Stomach (tissue), 9 donors: ENCODE data around the gene ANAPC10. TPM values are rescaled to one million over a fixed set of nuclear protein-coding genes. Genes with fewer than 3 reads are reported as not detected.

Source experiments
- DNase-seq, 2 donors: peaks; one replicate each; pipeline versions ENCODE4 v3.0.0 to v3.0.0-alpha.2; 2013 to 2019
- H3K27ac ChIP-seq, 5 donors: fragments of 200-600 bp in 4 of 5; sonication (generic) in 4 of 5; one replicate each; pipeline ENCODE4 v1.5.1; 2013 to 2019; ENCODE audit warnings: mild to moderate bottlenecking in 1 of 5, moderate library complexity in 1 of 5
- H3K27me3 ChIP-seq, 3 donors: fragments of 200-600 bp; sonication (generic); one replicate each; pipeline ENCODE4 v1.5.1; 2017 to 2019; ENCODE audit warnings: mixed run types in 1 of 3
- H3K36me3 ChIP-seq, 4 donors: fragments of 200-600 bp; sonication (generic); 1 replicate in 3 of 4; 2 replicates in 1 of 4; pipeline ENCODE4 v1.5.1; 2016 to 2019
- H3K4me1 ChIP-seq, 4 donors: fragments of 200-600 bp; sonication (generic); one replicate each; pipeline ENCODE4 v1.5.1; 2016 to 2019
- H3K4me3 ChIP-seq, 4 donors: fragments of 200-600 bp; sonication (generic) in 3 of 4; one replicate each; pipeline ENCODE4 v1.5.1; 2016 to 2019; ENCODE audit warnings: mild to moderate bottlenecking in 1 of 4
- H3K9me3 ChIP-seq, 4 donors: fragments of 200-600 bp; sonication (generic); one replicate each; pipeline ENCODE4 v1.5.1; 2016 to 2019
- EP300 ChIP-seq: sonication (generic); formaldehyde crosslinking; IDR thresholded peaks from one replicate; pipeline ENCODE4 v1.6.1; 2017; ENCODE audit warnings: antibody characterized with exemption
- POLR2A ChIP-seq, 4 donors: fragments of 450-650 bp; IDR thresholded peaks; one replicate each; pipeline ENCODE4 v1.6.1; 2016; ENCODE audit warnings: antibody characterized with exemption in 4 of 4, control low read depth in 2 of 4, mild to moderate bottlenecking in 1 of 4, moderate library complexity in 1 of 4
- POLR2AphosphoS5 ChIP-seq, 3 donors: sonication (generic); formaldehyde crosslinking; IDR thresholded peaks; one replicate each; pipeline ENCODE4 v1.6.1; 2016; ENCODE audit warnings: antibody characterized with exemption in 3 of 3
- WGBS, 5 donors: extraction: QIAGEN DNeasy Blood & Tissue Kit in 3 of 5; methylation state at CpG; one replicate each; pipeline versions ENCODE4 v1.1.5 to v1.1.7; 2013 to 2018; 5-methylcytosine and 5-hydroxymethylcytosine counted together
- intact Hi-C: fragments of 100-400 bp; cut with DNase I; formaldehyde crosslinking; loops from one replicate; pipeline ENCODE4 v1.15.1; 2023; ENCODE audit warnings: low total_unique reads
- polyA plus RNA-seq, 3 donors: library from polyadenylated mRNA; stranded (reverse); fragments of 200-250 nt; gene quantifications; one replicate each; pipeline ENCODE4 v1.2.3, GENCODE V29; 2013
- total RNA-seq, 5 donors: library from RNA; depleted of rRNA; stranded (reverse); fragments of >200 nt; gene quantifications; one replicate each; pipeline versions ENCODE4 v1.1.0 to v1.2.3, GENCODE V29; 2014 to 2016
- TF ChIP-seq, protein P1 (sequence below), 7 experiments: fragments of 450-650 bp in 4 of 7; fragments of 200-600 bp in 3 of 7; sonication (generic) in 3 of 7; IDR thresholded peaks; one replicate each; pipeline ENCODE4 v1.5.1; 2016 to 2019; ENCODE audit warnings: antibody characterized with exemption in 7 of 7, control low read depth in 2 of 7, mild to moderate bottlenecking in 1 of 7
- donor health status: healthy with polysubstance abuse.
- donor health status: Bipolar disorder and iron deficiency.
- donor health status: healthy.

Gene ANAPC10
- total and polyA plus RNA-seq, 8 donors = 2.6 to 42.0 (median 14.0) TPM

DNA sequence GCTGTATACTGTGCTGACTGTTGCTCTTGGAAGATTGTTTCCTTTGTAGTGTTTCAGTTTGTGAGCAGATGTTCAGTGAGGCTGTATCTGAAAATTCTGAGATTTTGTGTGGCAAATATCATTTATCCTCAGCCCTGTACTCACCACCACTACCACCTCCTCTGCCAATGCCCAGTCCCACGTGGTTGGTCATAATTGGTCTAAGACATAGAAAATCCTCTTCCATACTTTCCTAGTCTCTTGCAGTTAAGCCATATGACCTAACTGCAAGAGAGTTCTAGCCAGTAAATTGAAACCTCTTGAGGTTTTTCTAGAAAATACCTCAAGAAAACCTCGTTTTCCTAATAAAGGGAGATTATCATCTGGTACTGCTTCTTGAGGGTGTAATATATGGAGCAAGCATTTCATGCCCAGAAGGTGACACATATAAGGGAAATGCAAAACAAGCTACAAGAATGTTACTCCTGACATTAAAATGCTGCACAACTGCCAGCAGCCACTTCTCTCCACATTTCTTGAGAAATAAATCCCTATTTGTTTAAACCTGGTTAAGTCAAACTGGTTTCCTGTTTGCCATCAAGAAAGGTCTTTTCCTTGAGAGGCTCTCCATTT lies 32.9 kb upstream of the ANAPC10 start:
- DNase-seq = no peak
- Histone ChIP-seq H3K27ac (peak overlapping the region in 1 of 5 donors; percentile 34), H3K27me3 (no peaks in the 10 kb centered on the region), H3K4me3 (no peak overlapping the region), H3K36me3 (peaks cover 21 to 52% (median 43%) of the 10 kb centered on the region in 4 donors), H3K4me1 (peaks cover 5 to 27% (median 17%) of the 10 kb centered on the region in 4 donors), H3K9me3 (no peaks in the 10 kb centered on the region)
- 59 to 71% (median 65%) methylated on average over 2 of the region's 2 CpGs for WGBS, 5 donors
- TF ChIP-seq POLR2AphosphoS5 (IDR thresholded peaks at IDR 0.05) (no peak), EP300 (no peak), POLR2A (IDR thresholded peaks at IDR 0.05) (no peak)
- TF ChIP-seq, protein P1, sequence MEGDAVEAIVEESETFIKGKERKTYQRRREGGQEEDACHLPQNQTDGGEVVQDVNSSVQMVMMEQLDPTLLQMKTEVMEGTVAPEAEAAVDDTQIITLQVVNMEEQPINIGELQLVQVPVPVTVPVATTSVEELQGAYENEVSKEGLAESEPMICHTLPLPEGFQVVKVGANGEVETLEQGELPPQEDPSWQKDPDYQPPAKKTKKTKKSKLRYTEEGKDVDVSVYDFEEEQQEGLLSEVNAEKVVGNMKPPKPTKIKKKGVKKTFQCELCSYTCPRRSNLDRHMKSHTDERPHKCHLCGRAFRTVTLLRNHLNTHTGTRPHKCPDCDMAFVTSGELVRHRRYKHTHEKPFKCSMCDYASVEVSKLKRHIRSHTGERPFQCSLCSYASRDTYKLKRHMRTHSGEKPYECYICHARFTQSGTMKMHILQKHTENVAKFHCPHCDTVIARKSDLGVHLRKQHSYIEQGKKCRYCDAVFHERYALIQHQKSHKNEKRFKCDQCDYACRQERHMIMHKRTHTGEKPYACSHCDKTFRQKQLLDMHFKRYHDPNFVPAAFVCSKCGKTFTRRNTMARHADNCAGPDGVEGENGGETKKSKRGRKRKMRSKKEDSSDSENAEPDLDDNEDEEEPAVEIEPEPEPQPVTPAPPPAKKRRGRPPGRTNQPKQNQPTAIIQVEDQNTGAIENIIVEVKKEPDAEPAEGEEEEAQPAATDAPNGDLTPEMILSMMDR (IDR thresholded peaks at IDR 0.05) = no peak
- intact Hi-C loops = no loop called here

DNA sequence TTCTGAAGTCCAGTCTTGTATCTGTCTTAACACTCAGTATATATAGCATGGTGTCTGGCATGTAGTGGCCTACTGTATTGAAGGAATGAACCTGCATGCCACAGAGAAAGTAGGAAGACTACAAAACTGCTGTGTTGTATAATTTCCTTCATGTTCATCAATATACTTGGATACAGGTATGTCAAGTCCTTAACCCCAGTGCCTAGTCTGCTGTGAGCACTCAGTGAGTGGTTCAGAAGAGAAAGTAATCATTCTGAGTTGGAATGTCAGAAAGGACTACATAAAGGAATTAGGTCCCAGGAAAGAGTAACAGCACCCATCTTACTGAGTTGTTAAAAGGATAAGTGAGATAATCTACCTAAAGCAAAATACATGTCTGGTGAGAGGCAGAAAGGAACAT lies 32.1 kb upstream of the ANAPC10 start:
- intact Hi-C loops = no loop called here
- peaks cover 5 to 23% (median 17%) of the 10 kb centered on the region in 4 donors for H3K4me1 ChIP-seq
- no peaks in the 10 kb centered on the region for H3K9me3 ChIP-seq
- peaks cover 29 to 60% (median 51%) of the 10 kb centered on the region in 4 donors for H3K36me3 ChIP-seq
- no peak for DNase-seq
- no peak overlapping the region for H3K4me3 ChIP-seq
- no peaks in the 10 kb centered on the region for H3K27me3 ChIP-seq
- TF ChIP-seq EP300 = no peak
- TF ChIP-seq POLR2AphosphoS5 (IDR thresholded peaks at IDR 0.05) = no peak
- no peak for TF ChIP-seq POLR2A (IDR thresholded peaks at IDR 0.05)
- TF ChIP-seq, protein P1 (IDR thresholded peaks at IDR 0.05) = no peak
- no peak overlapping the region for H3K27ac ChIP-seq

DNA sequence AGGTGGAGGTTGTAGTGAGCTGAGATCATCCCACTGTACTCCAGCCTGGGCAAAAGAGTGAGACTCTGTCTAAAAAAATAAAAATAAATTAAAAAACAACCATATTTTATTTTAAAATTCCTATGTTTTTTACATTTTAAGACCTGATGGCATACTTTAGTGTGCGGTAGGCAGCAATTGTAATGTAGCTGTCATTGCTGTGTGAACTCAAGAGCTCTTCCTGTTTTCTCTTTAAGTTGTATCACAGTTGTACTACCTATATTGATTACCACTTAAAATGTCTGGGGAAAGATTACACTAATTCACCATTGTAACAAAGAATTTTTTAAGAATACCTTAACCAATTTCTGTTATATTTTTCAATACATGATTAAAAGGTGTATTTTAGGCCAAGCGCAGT lies 27.4 kb upstream of the ANAPC10 start:
- Histone ChIP-seq H3K9me3 (no peaks in the 10 kb centered on the region), H3K36me3 (peaks cover 60 to 98% (median 95%) of the 10 kb centered on the region in 4 donors), H3K4me1 (peaks cover 0 to 1% (median 0%) of the 10 kb centered on the region in 4 donors), H3K4me3 (no peak overlapping the region), H3K27ac (no peak overlapping the region), H3K27me3 (no peaks in the 10 kb centered on the region)
- WGBS, 5 donors = 93 to 99% (median 98%) methylated on average over 2 of the region's 2 CpGs
- DNase-seq = no peak
- TF ChIP-seq POLR2AphosphoS5 (IDR thresholded peaks at IDR 0.05) (no peak), EP300 (no peak), POLR2A (IDR thresholded peaks at IDR 0.05) (no peak)
- TF ChIP-seq, protein P1 (IDR thresholded peaks at IDR 0.05) = no peak
- intact Hi-C loops = no loop called here

DNA sequence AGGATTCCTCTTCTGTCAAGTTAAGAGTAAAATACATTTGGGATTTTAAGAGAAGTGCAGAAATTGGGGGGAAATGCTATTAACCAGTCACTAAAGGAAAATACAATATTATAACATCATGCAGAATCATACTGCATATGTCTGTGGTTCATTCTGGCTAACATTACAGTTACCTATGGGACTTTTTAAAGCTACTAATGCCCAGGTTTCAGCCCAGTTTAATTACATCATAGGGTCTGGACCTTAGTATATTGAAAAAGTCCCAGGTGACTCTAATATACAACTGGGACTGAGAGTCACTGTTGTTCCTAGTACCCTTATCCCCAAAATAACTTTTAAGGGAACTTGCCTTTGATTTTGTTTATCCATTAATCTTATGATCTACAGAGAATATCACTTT lies 10.1 kb upstream of the ANAPC10 start:
- no peaks in the 10 kb centered on the region for H3K9me3 ChIP-seq
- TF ChIP-seq POLR2A (IDR thresholded peaks at IDR 0.05) = no peak
- TF ChIP-seq POLR2AphosphoS5 (IDR thresholded peaks at IDR 0.05) = no peak
- no peak for TF ChIP-seq EP300
- TF ChIP-seq, protein P1 (IDR thresholded peaks at IDR 0.05) = no peak
- H3K36me3 ChIP-seq = peaks cover 21 to 90% (median 88%) of the 10 kb centered on the region in 4 donors
- no peak overlapping the region for H3K4me3 ChIP-seq
- DNase-seq = no peak
- H3K27ac ChIP-seq = no peak overlapping the region
- intact Hi-C loops = no loop called here
- peaks cover 0 to 7% (median 0%) of the 10 kb centered on the region in 4 donors for H3K4me1 ChIP-seq
- H3K27me3 ChIP-seq = no peaks in the 10 kb centered on the region
